Hepatocyte (in vitro differentiated cells): ENCODE measurements around the gene C1orf198.

Experiments
- EZH2phosphoT487 ChIP-seq: fragments of 200-600 bp; sonication (generic); IDR thresholded peaks from one replicate; pipeline ENCODE4 v1.6.1; 2018; ENCODE audit warnings: antibody characterized with exemption, mild to moderate bottlenecking, low read depth, moderate library complexity; ENCODE audit not compliant: unreplicated experiment, severe bottlenecking
- TF ChIP-seq, protein P1 (sequence below): fragments of 200-600 bp; sonication (generic); IDR thresholded peaks from 2 replicates; pipeline ENCODE4 v1.5.1; 2016; ENCODE audit warnings: antibody characterized with exemption, mild to moderate bottlenecking; ENCODE audit not compliant: poor library complexity

- TF ChIP-seq, protein P1, sequence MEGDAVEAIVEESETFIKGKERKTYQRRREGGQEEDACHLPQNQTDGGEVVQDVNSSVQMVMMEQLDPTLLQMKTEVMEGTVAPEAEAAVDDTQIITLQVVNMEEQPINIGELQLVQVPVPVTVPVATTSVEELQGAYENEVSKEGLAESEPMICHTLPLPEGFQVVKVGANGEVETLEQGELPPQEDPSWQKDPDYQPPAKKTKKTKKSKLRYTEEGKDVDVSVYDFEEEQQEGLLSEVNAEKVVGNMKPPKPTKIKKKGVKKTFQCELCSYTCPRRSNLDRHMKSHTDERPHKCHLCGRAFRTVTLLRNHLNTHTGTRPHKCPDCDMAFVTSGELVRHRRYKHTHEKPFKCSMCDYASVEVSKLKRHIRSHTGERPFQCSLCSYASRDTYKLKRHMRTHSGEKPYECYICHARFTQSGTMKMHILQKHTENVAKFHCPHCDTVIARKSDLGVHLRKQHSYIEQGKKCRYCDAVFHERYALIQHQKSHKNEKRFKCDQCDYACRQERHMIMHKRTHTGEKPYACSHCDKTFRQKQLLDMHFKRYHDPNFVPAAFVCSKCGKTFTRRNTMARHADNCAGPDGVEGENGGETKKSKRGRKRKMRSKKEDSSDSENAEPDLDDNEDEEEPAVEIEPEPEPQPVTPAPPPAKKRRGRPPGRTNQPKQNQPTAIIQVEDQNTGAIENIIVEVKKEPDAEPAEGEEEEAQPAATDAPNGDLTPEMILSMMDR, result no peak
- no peak for TF ChIP-seq EZH2phosphoT487
Observed at GRCh38 chr1:230827801-230828200, 40.5 kb downstream of the C1orf198 start.
